HG03139 (cell line): ENCODE measurements around the gene ANAPC2.

Source experiments
- ATAC-seq: cut with Tn5 transposase; IDR thresholded peaks from one replicate; pipeline ENCODE4 v1.9.1; 2021; ENCODE audit not compliant: unreplicated experiment

ANAPC2 gene

GRCh38 chr9:137130176-137130755, 58.1 kb downstream of the ANAPC2 start:
- ATAC-seq, result no peak

GRCh38 chr9:137129456-137130175, 58.7 kb downstream of the ANAPC2 start:
- peak; percentile 65 for ATAC-seq

DNA sequence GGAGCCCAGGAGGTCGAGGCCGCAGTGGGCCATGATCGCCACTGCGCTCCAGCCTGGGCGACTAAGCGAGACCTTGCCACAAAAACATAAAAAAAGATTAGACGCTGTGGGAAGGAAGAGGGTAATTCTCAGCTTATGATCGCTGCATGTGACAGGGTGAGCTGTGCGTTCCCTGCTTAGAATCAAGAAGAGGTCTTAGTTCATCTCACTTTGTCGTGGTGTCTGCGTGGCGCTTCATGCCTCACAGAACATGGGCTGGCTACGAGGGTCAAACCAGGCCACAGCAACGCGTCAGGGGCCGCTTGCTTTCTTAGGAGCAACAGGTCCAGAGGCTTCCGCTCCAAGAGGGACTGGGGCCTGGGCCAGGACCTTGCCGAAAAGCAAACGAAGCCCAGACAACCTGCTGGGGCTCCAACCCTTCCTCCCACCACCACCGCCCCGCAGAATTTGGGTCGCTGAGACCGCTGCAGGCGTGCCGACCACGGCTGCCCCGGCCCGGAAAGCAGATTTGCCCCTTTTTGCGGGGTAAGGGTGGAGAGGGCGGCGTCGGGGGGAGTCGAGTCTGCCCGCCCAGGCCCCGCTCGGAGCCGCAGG, 59.4 kb downstream of the ANAPC2 start:
- ATAC-seq, result peak; percentile 8

DNA sequence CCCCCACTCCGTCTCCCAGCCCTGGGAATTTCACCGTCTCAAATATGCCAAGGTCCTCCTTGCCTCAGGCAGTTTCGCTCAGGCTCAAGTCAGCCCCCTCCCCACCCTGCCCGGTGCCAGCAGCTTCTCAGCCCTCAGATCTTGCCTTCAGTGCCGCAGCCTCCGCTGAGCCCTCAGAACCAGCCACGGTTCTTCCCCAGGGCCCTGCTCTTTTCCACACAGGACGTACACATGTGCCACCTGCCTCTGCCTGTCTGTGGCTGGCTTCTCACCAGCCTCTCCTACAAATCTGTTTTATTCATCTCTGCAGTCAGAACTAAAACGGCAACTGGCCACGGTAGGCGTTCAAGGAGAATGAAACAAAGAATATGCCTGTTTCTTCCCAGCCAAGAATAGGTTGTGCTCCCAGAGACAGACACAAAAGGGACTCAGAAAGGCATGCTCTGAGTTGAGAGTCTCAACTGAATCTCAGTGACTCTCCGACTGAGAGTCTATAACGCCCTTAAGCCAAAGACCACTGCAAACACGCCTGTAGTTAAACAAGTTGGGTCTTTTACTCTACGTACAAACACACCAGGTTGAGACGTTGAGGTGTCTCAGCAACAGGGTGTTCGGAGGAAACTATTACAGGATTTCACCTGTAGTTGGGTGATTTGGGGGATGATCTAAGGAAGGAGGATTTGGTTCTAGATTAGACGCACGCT, 60.0 kb downstream of the ANAPC2 start:
- no peak for ATAC-seq

GRCh38 chr9:137127301-137128157, 60.8 kb downstream of the ANAPC2 start:
- ATAC-seq, result no peak

GRCh38 chr9:137126786-137127185, 61.6 kb downstream of the ANAPC2 start:
- ATAC-seq, result no peak
